DMS53 treated with DMSO at 0.1 percent for 48 hours (cell line): ENCODE results near the gene CELSR2.
"Not testable (repeated sequence)": the region's sequence is repeated elsewhere in the genome, so short reads cannot be mapped to it uniquely, and the experiment has no call there.

Source experiments
- DNase-seq: peaks from one replicate; lab custom pipeline; 2025; ENCODE audit not compliant: unreplicated experiment; lab: John Stamatoyannopoulos, UW

Gene CELSR2

GRCh38 chr1:109248797-109249629 is at the start of gene CELSR2:
TSS of gene CELSR2 (plus strand) at chr1:109249539. CDS start at chr1:109250080, 541 bp downstream.
- peak; percentile 33 for DNase-seq

GRCh38 chr1:109199710-109200109 is 49.6 kb upstream of the CELSR2 start:
- DNase-seq, result no peak

- no peak for DNase-seq
Observed at GRCh38 chr1:109201123-109201703, 48.1 kb upstream of the CELSR2 start.

GRCh38 chr1:109204484-109204883 is 44.9 kb upstream of the CELSR2 start:
- no peak for DNase-seq

GRCh38 chr1:109206339-109206738 is 43.0 kb upstream of the CELSR2 start:
- DNase-seq, result no peak

GRCh38 chr1:109207467-109208103 is 41.8 kb upstream of the CELSR2 start:
- no peak for DNase-seq

GRCh38 chr1:109208394-109208793 is 40.9 kb upstream of the CELSR2 start:
- DNase-seq, result no peak

GRCh38 chr1:109208836-109209463 is 40.4 kb upstream of the CELSR2 start:
- no peak for DNase-seq

GRCh38 chr1:109210058-109210457 is 39.3 kb upstream of the CELSR2 start:
- no peak for DNase-seq

GRCh38 chr1:109213345-109213823 is 36.0 kb upstream of the CELSR2 start:
- no peak for DNase-seq

- peak; percentile 77 for DNase-seq
Observed at GRCh38 chr1:109213824-109214693, 35.3 kb upstream of the CELSR2 start, which contains the start of gene SARS1. TSS of gene SARS1 (plus strand) at chr1:109213918. CDS start at chr1:109213993, 75 bp downstream.

GRCh38 chr1:109214695-109215623 is 34.4 kb upstream of the CELSR2 start:
- peak; percentile 68 for DNase-seq

GRCh38 chr1:109216662-109217061 is 32.7 kb upstream of the CELSR2 start:
- DNase-seq, result no peak

GRCh38 chr1:109218516-109218915 is 30.8 kb upstream of the CELSR2 start:
- no peak for DNase-seq

GRCh38 chr1:109221201-109221600 is 28.1 kb upstream of the CELSR2 start:
- not testable (repeated sequence) for DNase-seq

- no peak for DNase-seq
Observed at GRCh38 chr1:109225308-109225707, 24.0 kb upstream of the CELSR2 start.

- DNase-seq, result no peak
Observed at GRCh38 chr1:109225711-109226445, 23.5 kb upstream of the CELSR2 start.

- DNase-seq, result no peak
Observed at GRCh38 chr1:109228167-109228566, 21.2 kb upstream of the CELSR2 start.
